HG03520 (cell line): ENCODE measurements around the gene CREB5.
A peak's percentile ranks its signal among the peaks of the same experiment; 100 is the strongest.

ENCODE experiments used
- ATAC-seq: cut with Tn5 transposase; IDR thresholded peaks from one replicate; pipeline ENCODE4 v1.9.1; 2021; ENCODE audit warnings: mild to moderate bottlenecking, moderate library complexity; ENCODE audit not compliant: unreplicated experiment

The CREB5 gene

GRCh38 chr7:28474282-28474638, 61.9 kb downstream of the CREB5 start:
- no peak for ATAC-seq

- ATAC-seq, result no peak
These were observed 62.3 kb downstream of the CREB5 start for GRCh38 chr7:28474640-28475039.

DNA sequence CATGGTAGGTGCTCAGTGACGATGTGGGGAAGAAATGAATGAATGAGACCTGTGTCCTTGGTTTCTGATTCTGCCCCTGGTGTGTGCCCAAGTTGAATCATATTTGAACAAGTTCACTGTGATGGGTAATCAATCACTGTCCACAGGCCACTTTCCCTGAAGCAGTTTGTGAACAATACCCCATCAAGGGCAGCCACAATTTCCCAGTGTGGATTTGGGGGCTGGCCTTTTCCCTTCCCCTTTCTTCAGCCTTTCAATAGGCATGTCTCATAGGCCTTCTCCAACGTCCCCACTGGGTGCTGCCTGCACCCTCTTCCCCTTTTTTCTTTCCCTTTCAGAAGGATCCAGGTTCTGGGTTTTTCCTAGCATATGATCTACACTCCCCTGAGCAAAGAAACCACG, 64.7 kb downstream of the CREB5 start:
- ATAC-seq, result no peak

DNA sequence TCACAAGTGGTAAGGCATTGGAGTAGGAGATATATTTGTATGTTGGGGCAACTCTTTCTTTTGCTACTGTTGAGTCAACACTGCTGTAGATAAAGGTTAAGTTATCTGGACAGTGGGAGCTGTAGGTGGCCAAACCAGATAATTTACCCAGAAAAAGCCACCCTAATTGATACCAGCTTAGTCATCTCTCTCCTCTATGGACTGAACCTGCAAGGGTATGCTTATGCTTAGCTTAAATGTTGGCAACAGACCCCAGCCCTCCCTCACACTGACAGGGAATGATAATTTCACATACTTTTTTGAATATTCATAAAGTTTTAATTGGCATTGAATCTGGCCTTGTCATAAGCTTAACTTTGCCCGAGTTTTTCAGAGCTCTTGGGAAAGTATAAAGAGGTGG, 66.3 kb downstream of the CREB5 start:
- no peak for ATAC-seq

DNA sequence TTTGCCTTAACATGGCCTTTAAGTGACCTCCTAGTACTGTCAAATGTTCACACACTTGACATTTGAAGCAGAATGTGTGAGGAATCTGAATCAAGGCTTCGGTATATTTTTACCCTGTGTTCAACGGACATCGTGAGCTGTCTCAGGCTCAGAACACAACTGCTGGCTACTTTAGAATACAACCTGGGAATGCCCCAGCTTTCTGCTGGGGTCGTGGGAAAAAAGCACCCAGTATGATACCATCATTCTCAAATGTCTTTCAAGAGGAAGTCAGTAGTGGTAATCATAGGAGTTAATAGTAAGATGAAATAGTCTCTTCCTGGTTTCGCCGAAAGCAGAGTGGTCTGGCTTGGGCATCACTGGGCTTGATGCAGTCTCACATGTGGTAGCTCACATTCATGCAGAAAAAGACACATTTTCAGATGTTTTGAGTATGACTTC, 67.2 kb downstream of the CREB5 start:
- ATAC-seq, result peak; percentile 68

DNA sequence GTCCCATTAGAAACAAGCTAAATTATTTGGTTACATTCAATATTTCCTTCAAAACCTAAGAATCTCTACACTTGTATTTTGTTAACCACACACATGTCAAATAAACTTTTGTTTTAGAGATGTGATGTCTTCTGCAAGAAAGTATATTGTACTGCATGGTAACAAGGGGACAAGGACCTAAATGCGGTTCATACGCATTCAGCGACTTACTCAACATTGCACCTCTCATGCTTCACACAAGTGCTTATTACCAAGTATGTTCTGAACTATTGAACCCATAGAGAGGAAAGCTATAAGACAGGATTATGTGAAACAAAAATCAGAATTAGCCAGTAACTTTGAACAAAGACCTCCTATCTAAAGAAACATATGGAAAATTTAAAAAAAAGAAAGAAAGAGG, 68.3 kb downstream of the CREB5 start:
- ATAC-seq, result no peak

- peak; percentile 64 for ATAC-seq
These were observed 69.0 kb downstream of the CREB5 start for GRCh38 chr7:28481091-28481926.

DNA sequence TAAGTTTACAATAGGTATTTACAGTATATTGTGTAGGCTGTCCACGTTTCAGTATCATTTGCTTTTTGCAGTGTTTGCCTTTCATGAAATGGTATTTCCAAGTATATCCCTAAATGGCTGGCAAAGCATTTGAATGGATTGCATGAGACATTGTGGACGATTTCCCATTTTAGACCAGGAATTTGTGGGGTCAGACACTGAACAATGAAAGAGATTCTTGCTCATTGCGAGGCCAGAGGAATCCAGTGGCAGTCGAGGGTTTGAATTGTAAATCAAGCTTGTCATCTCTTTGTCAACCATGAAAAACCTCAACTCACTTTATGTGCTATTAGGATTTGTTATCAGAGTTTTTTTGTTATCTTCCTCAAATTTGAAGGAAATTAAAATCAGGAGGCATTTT, 70.8 kb downstream of the CREB5 start:
- ATAC-seq, result no peak

GRCh38 chr7:28483908-28484605, 71.7 kb downstream of the CREB5 start:
- ATAC-seq, result no peak

DNA sequence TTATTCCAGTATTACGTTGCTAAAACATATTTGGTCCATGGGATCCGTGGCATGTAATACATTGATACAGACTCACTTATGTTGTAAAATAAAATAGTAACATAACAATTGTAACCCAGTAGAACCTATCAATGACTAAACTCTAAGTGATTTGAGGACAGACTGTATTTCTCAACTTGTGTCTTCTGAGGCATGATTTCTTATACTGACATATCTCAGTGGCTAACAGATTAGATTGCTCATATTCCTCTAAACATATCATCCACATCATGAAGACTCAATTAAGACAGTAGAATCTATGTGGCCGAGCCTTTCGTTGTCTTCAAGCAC, 72.3 kb downstream of the CREB5 start:
- no peak for ATAC-seq

DNA sequence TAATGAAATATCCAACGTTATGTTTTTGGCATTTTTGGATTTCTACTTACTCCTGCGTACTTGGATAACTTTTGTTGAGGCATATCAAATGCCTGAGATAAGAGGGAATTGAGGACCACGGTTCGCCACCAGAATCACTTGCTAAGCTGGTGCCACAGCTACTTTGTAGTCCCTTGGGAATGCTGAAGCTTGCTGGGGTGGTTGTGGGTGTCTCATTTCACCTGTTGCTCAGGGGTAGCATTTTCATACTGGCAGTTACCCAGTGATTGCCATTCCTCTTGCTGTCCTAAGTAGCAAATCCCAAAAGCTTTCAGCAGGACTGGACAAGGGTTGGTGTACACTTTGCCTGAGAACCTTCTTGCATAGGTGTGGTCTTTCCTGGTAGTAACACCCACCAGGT, 75.2 kb downstream of the CREB5 start:
- no peak for ATAC-seq

DNA sequence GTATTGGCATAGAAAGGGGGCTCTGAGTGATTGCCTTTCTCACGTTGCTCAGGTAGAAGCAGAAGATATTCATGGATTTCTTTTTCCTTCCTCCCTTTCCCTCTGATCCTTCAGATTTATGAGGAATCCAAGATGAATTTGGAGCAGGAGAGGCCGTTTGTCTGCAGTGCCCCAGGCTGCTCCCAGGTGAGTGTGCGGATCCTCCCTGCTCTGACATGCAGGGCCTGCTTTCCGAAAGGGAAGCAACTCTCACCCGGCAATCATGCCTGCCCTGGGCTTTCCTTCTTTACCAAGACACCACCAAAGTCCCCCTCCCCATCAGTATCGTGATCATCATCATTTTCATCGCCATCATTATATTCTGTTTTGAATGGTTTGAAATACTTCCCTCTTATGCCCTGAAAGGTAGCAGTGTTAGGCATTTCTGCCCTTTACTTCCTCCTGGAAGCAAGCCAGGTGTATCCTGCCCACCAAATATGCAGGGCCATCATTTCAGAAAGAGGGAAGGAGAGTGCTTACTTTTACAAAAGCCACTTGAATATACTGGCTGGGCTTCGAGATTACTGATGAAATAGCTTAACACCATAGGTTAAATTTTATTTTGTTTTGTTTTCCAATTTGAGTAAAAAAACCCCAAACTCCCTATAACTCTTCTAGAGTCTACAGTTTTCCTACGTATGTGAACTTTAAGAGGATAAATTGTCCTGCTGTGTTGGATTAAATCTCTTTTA, 75.9 kb downstream of the CREB5 start:
- ATAC-seq, result no peak

DNA sequence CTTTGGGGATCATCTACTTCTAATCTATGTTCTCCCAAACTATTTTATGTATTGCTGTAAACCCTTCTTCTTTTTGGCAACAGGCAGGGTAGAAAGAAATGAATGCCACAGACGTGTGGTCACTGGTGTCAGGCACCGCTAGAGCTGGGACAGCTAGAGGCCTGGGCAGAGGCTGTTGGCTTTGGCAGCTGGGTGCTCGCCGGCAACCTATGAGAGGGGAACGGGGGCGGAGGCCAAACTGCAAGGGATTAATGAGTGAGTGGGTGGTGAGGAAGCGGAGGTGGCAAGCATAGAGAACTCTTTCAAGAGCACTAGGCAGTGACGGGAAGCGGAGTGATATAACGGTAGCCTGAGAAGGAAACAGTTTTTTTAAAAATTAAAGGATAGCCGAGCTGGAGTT, 78.5 kb downstream of the CREB5 start:
- ATAC-seq, result no peak

DNA sequence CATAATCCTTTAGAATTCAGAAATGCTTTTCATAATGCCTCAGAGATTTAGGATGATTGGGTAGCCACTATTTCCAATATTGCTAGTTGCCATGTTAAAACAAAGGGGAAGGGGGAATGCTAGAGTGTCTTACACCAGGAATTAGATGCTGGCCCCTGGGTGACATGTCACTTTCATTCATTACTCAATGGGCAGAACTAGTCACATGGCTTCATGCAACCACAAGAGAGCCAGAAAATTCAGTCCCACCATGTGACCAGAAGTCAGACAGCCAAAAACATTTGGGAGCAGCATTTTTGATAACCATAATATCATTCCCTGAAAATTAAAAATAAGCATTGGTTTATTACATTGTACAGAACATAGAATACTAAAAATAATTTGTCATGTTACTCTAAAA, 81.2 kb downstream of the CREB5 start:
- ATAC-seq, result no peak

DNA sequence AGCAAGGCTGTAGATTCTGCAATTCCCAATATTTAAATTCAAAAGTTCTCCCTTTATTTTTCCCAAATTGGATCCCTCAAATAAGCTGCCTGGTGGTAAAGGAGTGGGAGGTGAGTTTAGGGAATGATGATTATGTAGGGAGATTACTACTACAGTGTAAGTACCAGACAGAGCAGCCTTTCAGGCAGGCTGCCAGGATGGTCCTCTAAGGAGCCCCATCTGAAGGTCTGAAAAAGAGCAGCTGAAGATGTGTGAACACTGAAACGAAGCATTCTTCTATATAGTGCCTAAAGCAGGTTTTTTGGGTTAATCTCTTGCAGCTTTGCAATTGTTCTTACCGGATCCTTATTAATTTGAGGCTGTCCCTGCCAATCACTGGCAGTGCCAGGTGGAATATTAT, 84.7 kb downstream of the CREB5 start:
- no peak for ATAC-seq

- no peak for ATAC-seq
These were observed 86.3 kb downstream of the CREB5 start for GRCh38 chr7:28498636-28499035.

GRCh38 chr7:28500138-28500537, 87.8 kb downstream of the CREB5 start:
- no peak for ATAC-seq

- no peak for ATAC-seq
These were observed 90.1 kb downstream of the CREB5 start for GRCh38 chr7:28502408-28502807.

DNA sequence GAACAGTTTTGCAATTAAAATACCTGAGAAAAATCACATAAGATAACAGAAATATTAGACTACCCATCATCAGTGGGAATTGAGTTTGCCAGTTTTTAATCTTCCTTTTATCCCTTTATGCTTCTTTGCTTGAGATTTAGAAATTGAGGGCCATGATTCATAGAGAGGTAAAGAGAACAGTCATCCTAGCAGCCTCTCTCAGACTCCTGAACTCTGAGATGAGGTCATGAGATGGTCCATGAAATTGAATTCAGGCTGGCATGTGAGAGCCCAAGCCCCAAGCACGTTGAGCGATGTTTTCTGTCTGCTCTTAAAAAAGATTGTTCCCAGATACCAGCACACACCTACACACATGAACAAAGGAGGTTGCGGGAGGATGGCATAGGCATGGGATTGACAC, 91.1 kb downstream of the CREB5 start:
- no peak for ATAC-seq

GRCh38 chr7:28505014-28505413, 92.7 kb downstream of the CREB5 start:
- ATAC-seq, result no peak

- no peak for ATAC-seq
These were observed 93.5 kb downstream of the CREB5 start for GRCh38 chr7:28505867-28506266.
